ENCODE results near the gene NEK2. TPM values are rescaled to one million over a fixed set of nuclear protein-coding genes. Genes with fewer than 3 reads are reported as not detected.

The NEK2 gene
- total RNA-seq, 1 donor: 17.7 TPM

DNA sequence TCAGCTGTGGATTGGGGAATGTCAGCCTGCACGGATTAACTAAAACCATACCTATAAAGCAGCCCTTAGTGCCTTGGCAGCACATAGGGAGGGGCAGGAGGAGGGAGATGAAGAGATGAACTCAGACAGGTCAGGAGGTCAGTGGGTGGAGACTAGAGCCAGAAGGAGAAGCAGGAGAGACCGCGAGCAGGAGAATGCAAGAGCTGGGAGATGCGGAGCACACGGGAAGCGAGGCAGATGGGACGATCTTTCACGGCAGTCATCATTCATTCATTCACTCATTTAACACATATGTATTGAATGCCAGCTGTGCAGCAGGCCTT, 41.9 kb downstream of the NEK2 start:
- no peak for DNase-seq (ENCODE audit: low read depth)
- no peak overlapping the region for H3K4me3 ChIP-seq (ENCODE audit: low read depth, low read length)
- TF ChIP-seq, protein P1, sequence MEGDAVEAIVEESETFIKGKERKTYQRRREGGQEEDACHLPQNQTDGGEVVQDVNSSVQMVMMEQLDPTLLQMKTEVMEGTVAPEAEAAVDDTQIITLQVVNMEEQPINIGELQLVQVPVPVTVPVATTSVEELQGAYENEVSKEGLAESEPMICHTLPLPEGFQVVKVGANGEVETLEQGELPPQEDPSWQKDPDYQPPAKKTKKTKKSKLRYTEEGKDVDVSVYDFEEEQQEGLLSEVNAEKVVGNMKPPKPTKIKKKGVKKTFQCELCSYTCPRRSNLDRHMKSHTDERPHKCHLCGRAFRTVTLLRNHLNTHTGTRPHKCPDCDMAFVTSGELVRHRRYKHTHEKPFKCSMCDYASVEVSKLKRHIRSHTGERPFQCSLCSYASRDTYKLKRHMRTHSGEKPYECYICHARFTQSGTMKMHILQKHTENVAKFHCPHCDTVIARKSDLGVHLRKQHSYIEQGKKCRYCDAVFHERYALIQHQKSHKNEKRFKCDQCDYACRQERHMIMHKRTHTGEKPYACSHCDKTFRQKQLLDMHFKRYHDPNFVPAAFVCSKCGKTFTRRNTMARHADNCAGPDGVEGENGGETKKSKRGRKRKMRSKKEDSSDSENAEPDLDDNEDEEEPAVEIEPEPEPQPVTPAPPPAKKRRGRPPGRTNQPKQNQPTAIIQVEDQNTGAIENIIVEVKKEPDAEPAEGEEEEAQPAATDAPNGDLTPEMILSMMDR (IDR thresholded peaks at IDR 0.05; ENCODE audit: insufficient read depth, low read depth, low read length): no peak

DNA sequence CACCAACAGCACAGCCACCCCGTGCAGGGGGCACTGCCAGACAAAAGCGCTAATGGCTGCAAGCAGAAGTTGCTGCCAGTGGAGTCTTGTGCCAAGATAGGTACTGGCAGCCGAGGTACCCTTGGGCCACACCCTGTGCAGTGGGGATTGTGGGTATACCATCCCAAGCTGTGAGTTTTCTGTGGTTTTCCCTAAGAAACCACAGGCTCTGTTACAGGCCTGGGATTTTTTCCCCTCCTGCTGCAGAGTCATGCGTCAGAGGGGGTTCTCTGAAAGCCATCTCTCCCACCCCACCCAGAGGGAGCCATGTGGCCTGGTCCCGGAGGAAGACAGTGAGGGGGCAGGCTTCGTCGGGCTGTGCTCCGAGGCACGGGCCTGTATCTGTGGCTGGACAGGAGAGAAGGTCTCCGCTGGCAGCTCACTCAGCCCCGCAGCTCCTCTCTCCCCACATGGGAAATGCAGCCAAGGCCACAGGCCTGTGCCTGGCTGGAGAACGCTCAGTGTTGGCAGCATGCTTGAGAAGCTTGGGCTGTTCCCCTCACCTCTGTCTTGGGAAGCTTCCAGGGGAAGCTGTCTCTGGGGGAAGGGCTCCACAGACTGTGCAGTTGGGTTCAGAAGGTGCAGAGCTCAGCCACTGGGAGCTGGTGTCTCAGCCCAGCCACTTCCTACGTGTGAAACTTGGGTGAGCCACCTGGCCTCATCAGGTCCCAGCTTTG, 42.5 kb downstream of the NEK2 start:
- peak; percentile 83 for DNase-seq (ENCODE audit: low read depth)
- no peak overlapping the region for H3K4me3 ChIP-seq (ENCODE audit: low read depth, low read length)
- TF ChIP-seq, protein P1 (IDR thresholded peaks at IDR 0.05; ENCODE audit: insufficient read depth, low read depth, low read length): no peak

DNA sequence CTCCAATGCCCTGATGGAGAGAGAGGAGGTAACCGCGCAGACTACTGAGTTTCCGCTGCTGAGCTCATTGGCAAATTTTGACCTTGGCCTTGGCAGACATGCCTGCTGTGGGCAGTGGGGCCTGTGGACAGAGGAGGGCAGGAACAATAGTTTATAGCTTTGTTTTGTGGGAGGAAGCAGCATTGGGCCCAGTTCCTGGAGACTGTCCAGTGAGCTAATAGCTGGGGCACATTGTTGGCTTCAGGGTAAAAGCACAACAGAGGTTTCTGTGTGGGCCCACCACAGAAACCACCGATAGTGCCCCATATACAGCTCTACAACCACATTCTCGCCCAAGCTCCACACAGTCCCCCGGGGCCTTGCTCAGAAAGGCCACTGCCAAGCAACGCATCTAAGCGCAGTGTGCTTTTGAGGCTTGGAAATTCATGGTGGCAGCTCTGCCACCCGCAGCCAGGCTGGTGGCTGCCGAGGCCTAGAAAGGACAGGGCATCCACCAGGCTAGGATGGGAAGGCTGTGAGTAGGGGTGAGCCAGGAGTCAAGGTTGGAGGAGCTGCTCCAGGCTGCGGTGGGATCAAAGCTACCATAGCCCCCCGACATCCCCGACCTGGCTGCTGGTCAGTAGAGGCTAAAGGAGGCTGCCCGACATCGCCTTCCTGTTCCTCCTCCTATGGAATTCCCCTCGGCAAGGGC, 43.2 kb downstream of the NEK2 start:
- DNase-seq (ENCODE audit: low read depth): no peak
- no peak overlapping the region for H3K4me3 ChIP-seq (ENCODE audit: low read depth, low read length)
- TF ChIP-seq, protein P1 (IDR thresholded peaks at IDR 0.05; ENCODE audit: insufficient read depth, low read depth, low read length): no peak

DNA sequence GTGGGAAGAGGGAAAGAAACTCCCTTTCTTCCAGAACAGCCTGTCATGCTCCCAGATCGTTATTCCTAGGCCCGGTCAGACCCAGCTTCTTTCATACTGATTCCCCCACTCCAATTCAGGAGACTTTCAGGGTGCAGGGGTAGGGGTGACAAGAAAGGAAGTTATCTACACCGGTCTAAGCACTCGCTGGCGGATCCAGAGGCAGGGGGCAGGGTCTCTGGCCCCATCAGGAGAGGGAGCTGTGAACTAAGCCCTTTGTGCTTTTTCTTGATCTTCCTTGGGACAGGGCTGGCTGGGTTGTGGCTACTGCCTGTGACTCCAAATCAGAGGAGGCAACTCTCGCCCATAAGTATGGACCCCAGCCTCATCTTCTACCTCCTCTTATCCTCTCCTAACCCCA, 44.3 kb downstream of the NEK2 start:
- no peak overlapping the region for H3K4me3 ChIP-seq (ENCODE audit: low read depth, low read length)
- TF ChIP-seq, protein P1 (IDR thresholded peaks at IDR 0.05; ENCODE audit: insufficient read depth, low read depth, low read length): no peak
- no peak for DNase-seq (ENCODE audit: low read depth)

- TF ChIP-seq, protein P1 (IDR thresholded peaks at IDR 0.05; ENCODE audit: insufficient read depth, low read depth, low read length): peak; percentile 26
- no peak for DNase-seq (ENCODE audit: low read depth)
- H3K4me3 ChIP-seq (ENCODE audit: low read depth, low read length): no peak overlapping the region
Measured at GRCh38 chr1:211630236-211631081, 45.0 kb downstream of the NEK2 start.

- no peak for DNase-seq (ENCODE audit: low read depth)
- no peak overlapping the region for H3K4me3 ChIP-seq (ENCODE audit: low read depth, low read length)
- TF ChIP-seq, protein P1 (IDR thresholded peaks at IDR 0.05; ENCODE audit: insufficient read depth, low read depth, low read length): no peak
Measured at GRCh38 chr1:211628417-211628816, 47.0 kb downstream of the NEK2 start.
